Measurements from ENCODE around the gene TCF7L2. TPM values are rescaled to one million over a fixed set of nuclear protein-coding genes. Genes with fewer than 3 reads are reported as not detected.

TCF7L2 gene
- total RNA-seq, 1 experiment from 2014 or later, result 16.1 TPM

GRCh38 chr10:113159563-113159962, 209.5 kb downstream of the TCF7L2 start:
- no TSS peak for BruUV-seq (replicated peaks)
- H3K9me2 ChIP-seq (replicated peaks; ENCODE audit: low read length), result no peaks in the 10 kb centered on the region

GRCh38 chr10:113160641-113161040, 210.6 kb downstream of the TCF7L2 start:
- no peak overlapping the region for H3K9ac ChIP-seq (ENCODE audit: low read length)
- ATAC-seq (no peak), DNase-seq (no peak)
- no peak overlapping the region for H3K4me3 ChIP-seq (ENCODE audit: low read length)
- no peaks in the 10 kb centered on the region for H3K79me2 ChIP-seq (ENCODE audit: low read length)
- H3K27me3 ChIP-seq (ENCODE audit: low read length), result no peaks in the 10 kb centered on the region
- H3K9me2 ChIP-seq (replicated peaks; ENCODE audit: low read length), result no peaks in the 10 kb centered on the region
- BruUV-seq (replicated peaks), result no TSS peak
- H3K4me1 ChIP-seq (ENCODE audit: insufficient read depth, low read length), result no peaks in the 10 kb centered on the region
- H4K20me1 ChIP-seq (ENCODE audit: low read length), result no peaks in the 10 kb centered on the region
- H2AFZ ChIP-seq (ENCODE audit: low read length), result no peak overlapping the region
- no peaks in the 10 kb centered on the region for H3K9me3 ChIP-seq (ENCODE audit: low read length)
- H3K36me3 ChIP-seq (ENCODE audit: low read depth, low read length), result peaks cover 3% of the 10 kb centered on the region
- TF ChIP-seq EZH2 (IDR thresholded peaks at IDR 0.05; ENCODE audit: low read length, unreplicated experiment) (no peak), EZH2phosphoT487 (IDR thresholded peaks at IDR 0.05; ENCODE audit: borderline replicate concordance, low read length) (no peak), CTCF (conservative IDR thresholded peaks at IDR 0.05; ENCODE audit: low read depth, low read length) (no peak)
- ChIA-PET CTCF (no interaction called here), POLR2A (ENCODE audit: unreplicated experiment) (no interaction called here)
- H3K27ac ChIP-seq (ENCODE audit: low read length), result no peak overlapping the region
- intact Hi-C loops (cut with micrococcal nuclease), result no loop called here
- H3K4me2 ChIP-seq (ENCODE audit: low read length), result no peak overlapping the region
- H3F3A ChIP-seq (ENCODE audit: low read length, unreplicated experiment), result no peaks in the 10 kb centered on the region

More at GRCh38 chr10:113159563-113159962, 209.5 kb downstream of the TCF7L2 start:
- ATAC-seq (no peak), DNase-seq (no peak)
- Histone ChIP-seq H3K4me2 (ENCODE audit: low read length) (no peak overlapping the region), H3K27ac (ENCODE audit: low read length) (no peak overlapping the region), H3K9ac (ENCODE audit: low read length) (no peak overlapping the region), H3K9me3 (ENCODE audit: low read length) (no peaks in the 10 kb centered on the region), H3K27me3 (ENCODE audit: low read length) (no peaks in the 10 kb centered on the region), H3K4me3 (ENCODE audit: low read length) (no peak overlapping the region), H4K20me1 (ENCODE audit: low read length) (no peaks in the 10 kb centered on the region), H2AFZ (ENCODE audit: low read length) (no peak overlapping the region), H3F3A (ENCODE audit: low read length, unreplicated experiment) (no peaks in the 10 kb centered on the region), H3K4me1 (ENCODE audit: insufficient read depth, low read length) (no peaks in the 10 kb centered on the region), H3K79me2 (ENCODE audit: low read length) (no peaks in the 10 kb centered on the region), H3K36me3 (ENCODE audit: low read depth, low read length) (peaks cover 3% of the 10 kb centered on the region)
- TF ChIP-seq CTCF (conservative IDR thresholded peaks at IDR 0.05; ENCODE audit: low read depth, low read length), result no peak
- TF ChIP-seq EZH2phosphoT487 (IDR thresholded peaks at IDR 0.05; ENCODE audit: borderline replicate concordance, low read length), result no peak
- no peak for TF ChIP-seq EZH2 (IDR thresholded peaks at IDR 0.05; ENCODE audit: low read length, unreplicated experiment)
- POLR2A ChIA-PET (ENCODE audit: unreplicated experiment), result no interaction called here
- CTCF ChIA-PET, result no interaction called here
- intact Hi-C loops (cut with micrococcal nuclease), result no loop called here

DNA sequence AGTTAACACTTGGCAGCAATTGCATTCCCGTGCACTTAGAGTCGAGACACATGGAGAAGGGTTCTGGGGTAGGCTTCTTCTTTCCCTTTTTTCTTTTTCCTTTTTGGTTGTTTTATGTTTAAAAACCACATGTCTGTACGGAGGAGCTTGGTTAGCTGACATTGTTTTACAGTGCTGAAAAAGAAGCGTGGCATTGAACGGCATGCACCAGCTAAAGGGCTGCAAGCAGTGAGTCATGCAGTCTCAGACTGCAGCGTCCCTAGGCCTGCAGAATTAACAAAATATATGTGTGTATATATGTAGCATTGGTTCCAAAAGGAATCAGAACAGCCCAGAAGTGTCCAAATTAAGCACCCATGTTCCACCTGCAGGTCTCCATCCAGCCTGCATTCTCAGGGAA, 211.0 kb downstream of the TCF7L2 start:
- Histone ChIP-seq H3K27me3 (ENCODE audit: low read length) (no peaks in the 10 kb centered on the region), H3K9ac (ENCODE audit: low read length) (no peak overlapping the region), H3K9me2 (replicated peaks; ENCODE audit: low read length) (no peaks in the 10 kb centered on the region), H3K4me3 (ENCODE audit: low read length) (no peak overlapping the region), H3K4me2 (ENCODE audit: low read length) (no peak overlapping the region), H3K9me3 (ENCODE audit: low read length) (no peaks in the 10 kb centered on the region), H3K4me1 (ENCODE audit: insufficient read depth, low read length) (no peaks in the 10 kb centered on the region), H3K79me2 (ENCODE audit: low read length) (no peaks in the 10 kb centered on the region), H3K27ac (ENCODE audit: low read length) (no peak overlapping the region), H2AFZ (ENCODE audit: low read length) (no peak overlapping the region), H3K36me3 (ENCODE audit: low read depth, low read length) (peaks cover 3% of the 10 kb centered on the region), H4K20me1 (ENCODE audit: low read length) (no peaks in the 10 kb centered on the region), H3F3A (ENCODE audit: low read length, unreplicated experiment) (no peaks in the 10 kb centered on the region)
- no peak for ATAC-seq
- DNase-seq, result no peak
- POLR2A ChIA-PET (ENCODE audit: unreplicated experiment), result no interaction called here
- CTCF ChIA-PET, result no interaction called here
- no TSS peak for BruUV-seq (replicated peaks)
- intact Hi-C loops (cut with micrococcal nuclease), result no loop called here
- TF ChIP-seq CTCF (conservative IDR thresholded peaks at IDR 0.05; ENCODE audit: low read depth, low read length), result no peak
- TF ChIP-seq EZH2 (IDR thresholded peaks at IDR 0.05; ENCODE audit: low read length, unreplicated experiment), result no peak
- no peak for TF ChIP-seq EZH2phosphoT487 (IDR thresholded peaks at IDR 0.05; ENCODE audit: borderline replicate concordance, low read length)

Data from PC-3 (cell line).